ENCODE results near the gene RBP5.

RBP5 gene

DNA sequence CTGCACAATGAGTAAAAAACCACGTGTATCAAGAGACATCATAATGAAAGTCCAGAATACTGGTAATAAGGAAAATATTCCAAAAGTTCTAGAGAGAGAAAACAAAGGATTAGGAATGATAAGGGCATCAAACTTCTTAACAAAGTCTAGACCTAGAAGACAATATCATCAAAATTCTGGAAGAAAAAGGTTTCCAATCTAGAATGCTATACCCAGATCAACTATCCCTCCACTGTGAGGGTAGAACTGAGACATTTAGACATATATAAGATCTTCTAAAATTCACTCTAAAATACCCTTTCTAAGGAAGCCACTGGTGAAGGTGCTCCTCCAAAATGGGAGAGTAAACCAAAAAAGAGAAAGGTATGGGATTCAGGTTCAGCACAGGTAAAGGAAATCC lies 22.6 kb downstream of the RBP5 start:
- DNase-seq (ENCODE audit: extremely low spot score, insufficient read length, low read depth) (no peak), FAIRE-seq (no peak)

DNA sequence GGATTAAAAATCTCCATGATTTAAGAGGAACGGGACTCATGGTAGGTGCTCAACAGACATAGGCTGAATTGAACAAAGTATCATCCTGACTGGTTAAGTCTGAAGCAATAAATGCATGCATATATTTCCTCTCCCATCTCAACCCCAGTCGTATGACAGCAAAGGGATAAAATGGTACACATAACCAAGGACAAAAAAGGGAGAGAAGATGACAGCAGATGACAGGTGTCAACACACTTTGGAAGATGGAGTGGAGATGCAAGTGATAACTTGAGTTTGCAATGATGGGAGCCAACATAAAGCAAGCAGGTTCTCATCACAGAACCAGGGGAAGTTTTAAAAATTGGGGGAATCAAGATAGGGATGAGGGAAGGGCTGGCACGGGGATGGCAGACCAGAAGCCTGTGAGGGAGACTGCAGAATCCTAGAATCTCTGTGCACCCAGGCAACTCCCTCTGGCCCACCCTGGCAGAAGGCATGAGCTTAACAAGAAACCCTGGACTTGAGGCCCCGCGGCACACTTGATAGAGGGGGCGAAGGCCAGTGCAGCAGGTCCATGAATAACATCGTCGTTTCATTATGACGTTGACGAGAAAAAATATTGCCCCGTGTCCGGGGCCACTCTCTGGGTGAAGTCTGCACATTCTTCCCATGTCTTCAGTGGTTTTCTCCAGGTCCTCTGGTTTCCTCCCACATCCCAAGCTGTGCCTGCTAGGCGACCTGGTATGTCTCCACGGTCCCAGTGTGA lies 24.7 kb downstream of the RBP5 start:
- DNase-seq (ENCODE audit: extremely low spot score, insufficient read length, low read depth) = no peak
- FAIRE-seq = no peak

GRCh38 chr12:7102582-7102981 lies 26.1 kb downstream of the RBP5 start:
- DNase-seq (ENCODE audit: extremely low spot score, insufficient read length, low read depth) = no peak
- no peak for FAIRE-seq

DNA sequence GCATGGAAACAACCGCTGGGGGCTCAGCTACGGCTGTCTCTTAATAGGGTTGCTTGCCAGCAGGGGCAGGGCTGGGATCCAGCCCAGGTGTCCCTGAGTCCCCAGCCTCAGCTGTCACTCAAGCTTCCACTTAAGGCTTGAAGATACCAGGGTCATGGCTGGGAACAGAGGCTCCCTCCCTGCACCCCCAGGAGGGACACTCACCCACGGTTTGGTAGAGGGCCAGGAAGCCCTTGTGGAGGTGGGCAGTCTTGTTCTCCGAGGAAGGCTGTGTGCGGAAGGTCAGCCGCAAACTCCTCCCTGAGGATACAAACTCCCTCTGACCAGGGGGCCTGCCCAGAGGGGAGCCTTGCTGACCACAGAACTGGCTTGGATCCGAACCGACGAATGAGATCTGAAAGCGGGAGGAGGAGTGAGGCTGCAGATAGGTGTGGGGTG lies 27.0 kb downstream of the RBP5 start:
- DNase-seq (ENCODE audit: extremely low spot score, insufficient read length, low read depth) = no peak
- no peak for FAIRE-seq

GRCh38 chr12:7101047-7101693 lies 27.5 kb downstream of the RBP5 start:
- no peak for DNase-seq (ENCODE audit: extremely low spot score, insufficient read length, low read depth)
- no peak for FAIRE-seq

GRCh38 chr12:7100239-7100638 lies 28.4 kb downstream of the RBP5 start:
- DNase-seq (ENCODE audit: extremely low spot score, insufficient read length, low read depth) (no peak), FAIRE-seq (no peak)

GRCh38 chr12:7099290-7099996 lies 29.2 kb downstream of the RBP5 start:
- FAIRE-seq (no peak), DNase-seq (ENCODE audit: extremely low spot score, insufficient read length, low read depth) (no peak)

- no peak for DNase-seq (ENCODE audit: extremely low spot score, insufficient read length, low read depth)
Observed at GRCh38 chr12:7096979-7097378, 31.7 kb downstream of the RBP5 start.

GRCh38 chr12:7096006-7096932 lies 32.4 kb downstream of the RBP5 start:
- FAIRE-seq (no peak), DNase-seq (ENCODE audit: extremely low spot score, insufficient read length, low read depth) (no peak)

More at GRCh38 chr12:7096979-7097378, 31.7 kb downstream of the RBP5 start:
- no peak for FAIRE-seq

- DNase-seq (ENCODE audit: extremely low spot score, insufficient read length, low read depth) = no peak
- no peak for FAIRE-seq
Observed at GRCh38 chr12:7093892-7094291, 34.8 kb downstream of the RBP5 start.

GRCh38 chr12:7093486-7093885 lies 35.2 kb downstream of the RBP5 start:
- FAIRE-seq = no peak

DNA sequence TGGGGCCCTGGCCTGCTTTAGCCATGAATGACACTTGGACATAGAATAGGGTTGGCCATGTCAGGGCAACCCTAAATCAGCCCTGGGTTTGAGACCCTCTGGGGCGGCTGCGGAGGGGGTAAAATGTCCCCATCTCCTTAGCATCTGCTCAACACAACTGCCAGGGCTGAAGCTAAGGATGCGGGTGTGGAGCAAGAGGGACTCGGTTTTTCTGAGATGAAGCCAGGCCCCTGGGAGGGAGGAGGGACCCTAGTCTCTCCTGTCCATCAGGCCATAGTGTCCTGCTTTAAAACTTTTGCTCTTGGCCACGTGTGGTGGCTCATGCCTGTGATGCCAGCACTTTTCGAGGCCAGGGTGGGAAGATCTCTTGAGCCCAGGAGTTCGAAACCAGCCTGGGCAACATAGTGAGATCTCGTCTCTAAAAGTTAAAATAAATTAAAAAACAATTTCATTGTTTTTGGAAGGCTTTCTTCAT lies 35.7 kb downstream of the RBP5 start:
- DNase-seq (ENCODE audit: extremely low spot score, insufficient read length, low read depth) = no peak
- FAIRE-seq = no peak

More at GRCh38 chr12:7093486-7093885, 35.2 kb downstream of the RBP5 start:
- DNase-seq (ENCODE audit: extremely low spot score, insufficient read length, low read depth) = no peak

GRCh38 chr12:7092229-7092985 lies 36.3 kb downstream of the RBP5 start, which contains the start of gene C1R:
Gene C1R (minus strand): TSS chr12:7092445. CDS start chr12:7092388, 57 bp downstream.
- DNase-seq (ENCODE audit: extremely low spot score, insufficient read length, low read depth) (peak; percentile 46), FAIRE-seq (peak; percentile 86)

DNA sequence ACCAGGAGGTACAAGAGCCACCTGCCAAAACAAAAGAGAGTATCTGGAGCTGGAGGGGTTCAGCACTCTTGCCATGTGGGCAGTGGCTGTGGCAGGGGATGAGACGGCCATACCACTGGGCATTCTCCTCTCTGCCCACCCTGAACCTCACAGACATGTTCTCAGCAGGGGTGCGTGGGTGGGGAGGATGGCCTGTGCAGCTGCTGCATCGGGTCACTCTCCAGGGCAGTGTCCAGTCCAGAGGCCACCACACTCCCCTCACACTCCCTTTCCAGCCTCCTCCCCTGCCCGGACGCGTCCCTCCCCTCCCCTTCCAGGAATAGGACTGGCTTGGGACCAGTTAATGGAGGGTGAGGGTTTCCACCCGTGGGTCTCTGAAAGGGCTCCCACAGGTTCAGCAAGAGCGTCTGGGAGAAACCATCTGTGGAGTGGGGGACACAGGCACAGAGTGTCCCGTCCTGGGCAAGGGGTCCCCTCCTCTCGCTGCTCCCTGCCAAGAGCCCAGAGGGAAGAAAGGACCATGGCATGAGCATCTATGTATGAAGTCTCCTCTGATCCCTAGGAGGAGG lies 36.9 kb downstream of the RBP5 start:
- FAIRE-seq = no peak
- no peak for DNase-seq (ENCODE audit: extremely low spot score, insufficient read length, low read depth)

DNA sequence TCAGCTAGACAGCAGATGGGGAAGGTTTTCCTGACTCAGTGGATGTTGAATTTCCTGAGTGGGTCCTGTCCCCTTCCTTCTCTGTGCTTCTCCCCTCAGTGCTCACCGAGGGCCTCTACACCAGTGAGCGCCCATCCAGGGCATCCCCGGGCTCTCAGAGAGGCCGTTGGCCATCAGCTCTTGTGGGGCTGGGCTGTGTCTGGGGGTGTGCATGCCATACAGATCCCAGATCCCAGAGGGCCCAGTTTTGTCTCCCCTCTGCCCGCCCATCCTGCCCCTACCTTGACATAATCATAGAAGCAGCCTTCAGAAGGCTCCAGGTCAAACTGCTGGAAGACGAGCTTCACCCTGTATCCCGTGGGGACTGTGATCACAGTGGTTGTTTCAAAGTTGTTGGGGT lies 37.5 kb downstream of the RBP5 start:
- DNase-seq (ENCODE audit: extremely low spot score, insufficient read length, low read depth) (no peak), FAIRE-seq (no peak)

DNA sequence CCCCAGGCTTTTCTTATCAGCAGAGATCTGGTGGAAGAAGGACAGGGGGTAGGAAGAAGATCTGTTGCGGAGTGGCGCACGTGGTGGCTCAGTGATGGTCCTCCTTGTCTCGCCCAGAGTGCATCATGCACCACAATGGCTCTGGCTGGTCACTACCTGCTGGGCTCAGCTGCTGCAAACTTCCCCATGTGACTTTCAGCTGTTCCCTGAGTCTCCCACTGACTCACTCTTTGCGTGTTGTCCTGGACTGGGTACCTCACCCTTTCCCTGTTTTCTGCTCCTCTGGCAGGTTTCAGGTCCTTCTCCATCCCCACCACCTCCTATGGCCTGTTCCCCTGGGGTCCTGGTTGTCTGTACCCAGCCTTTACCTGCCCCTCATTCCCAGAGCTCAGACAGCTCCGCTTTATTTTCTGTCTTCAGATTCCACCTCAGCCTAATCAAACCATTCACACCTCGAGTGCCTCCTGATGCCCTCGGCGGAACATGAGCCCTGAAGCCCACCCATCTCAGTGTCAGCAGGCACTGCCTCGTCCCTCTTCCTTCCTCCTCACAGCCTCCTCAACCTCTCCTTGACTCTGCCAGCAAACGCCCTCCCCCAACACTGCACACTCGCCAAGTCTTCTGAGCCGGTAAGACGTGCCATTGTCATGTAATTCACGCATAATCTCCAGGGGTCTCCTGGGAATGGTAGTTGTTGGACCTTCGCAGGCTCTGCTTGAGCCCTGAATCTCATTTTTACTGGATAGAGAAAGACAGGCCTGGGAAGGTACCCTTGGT lies 38.3 kb downstream of the RBP5 start:
- FAIRE-seq (no peak), DNase-seq (ENCODE audit: extremely low spot score, insufficient read length, low read depth) (no peak)

- FAIRE-seq (no peak), DNase-seq (ENCODE audit: extremely low spot score, insufficient read length, low read depth) (no peak)
Observed at GRCh38 chr12:7089196-7089871, 39.4 kb downstream of the RBP5 start.

All from GM18507 (cell line).